ENCODE results near the gene LARGE1. TPM values are rescaled to one million over a fixed set of nuclear protein-coding genes. Genes with fewer than 3 reads are reported as not detected.

The LARGE1 gene
- total and polyA plus RNA-seq, 2 of the 4 experiments (the other 2 are of a cell fraction) = 6.2 to 12.4 TPM

- Histone ChIP-seq H4K5ac (ENCODE audit: low read depth, low read length) (no peak overlapping the region), H3K9me3 (ENCODE audit: control insufficient read depth, insufficient read depth, low read length) (peaks cover 6% of the 10 kb centered on the region), H2BK120ac (ENCODE audit: low read depth, low read length) (no peak overlapping the region), H3K4me1 (ENCODE audit: control insufficient read depth, insufficient read depth, low read length) (peaks cover 4% of the 10 kb centered on the region; the same call in 1 of the 2 replicates), H2AK9ac (replicated peaks; ENCODE audit: low read depth, low read length, poor library complexity) (no peak overlapping the region), H2BK15ac (ENCODE audit: low read depth, low read length) (no peak overlapping the region), H2BK5ac (ENCODE audit: low read depth, low read length, poor library complexity, severe bottlenecking) (no peak overlapping the region), H3K23ac (ENCODE audit: low read depth, low read length) (no peak overlapping the region), H3K14ac (replicated peaks; ENCODE audit: low read depth, low read length) (no peak overlapping the region), H3K36me3 (ENCODE audit: control insufficient read depth, insufficient read depth, low read length) (no peaks in the 10 kb centered on the region), H2BK20ac (ENCODE audit: low read depth, low read length) (no peak overlapping the region), H2AFZ (replicated peaks; ENCODE audit: low read length, poor library complexity) (no peak overlapping the region), H3K4ac (ENCODE audit: low read depth, low read length) (no peak overlapping the region), H3K4me3 (ENCODE audit: insufficient read depth, low read depth, low read length) (no peak overlapping the region), H2AK5ac (ENCODE audit: low read depth, low read length) (no peak overlapping the region), H3K27ac (ENCODE audit: insufficient read depth, low read length) (no peak overlapping the region), H3K9ac (ENCODE audit: low read depth, low read length) (no peak overlapping the region), H3K79me1 (ENCODE audit: low read depth in 1 of 2, low read length in 2 of 2) (peaks cover 0 to 15% of the 10 kb centered on the region in 2 experiments; a peak in 2 of 4 replicates), H4K91ac (ENCODE audit: insufficient read depth, low read depth, low read length) (no peak overlapping the region), H4K8ac (ENCODE audit: low read depth in 2 of 2, low read length in 2 of 2) (no peak overlapping the region), H3K27me3 (ENCODE audit: control insufficient read depth, insufficient read depth, low read length) (no peaks in the 10 kb centered on the region), H3K56ac (ENCODE audit: extremely low read depth, insufficient read depth, low read length) (no peak overlapping the region), H3K4me2 (ENCODE audit: low read depth, low read length) (no peak overlapping the region), H3K9me1 (ENCODE audit: insufficient read depth, low read length) (no peaks in the 10 kb centered on the region), H4K20me1 (ENCODE audit: insufficient read depth, low read length) (no peaks in the 10 kb centered on the region), H3K18ac (ENCODE audit: low read depth, low read length) (no peak overlapping the region)
- ChIA-PET CTCF (no interaction called here), POLR2A (ENCODE audit: unreplicated experiment) (no interaction called here)
- dilution Hi-C loops (cut with HindIII; ENCODE audit: low sequenced_read_pairs, unreplicated experiment) (no loop called here), in situ Hi-C loops (cut with MboI; ENCODE audit: low sequenced_read_pairs) (no loop called here), intact Hi-C loops (cut with micrococcal nuclease) (loop anchor here (5.0 to 10.0 kb wide), 2 partner anchors 133 to 306 kb away; partner anchors contain the start of gene LARGE1)
- no peak for ATAC-seq (ENCODE audit: low read depth)
- no peak for TF ChIP-seq CTCF (conservative IDR thresholded peaks at IDR 0.05; ENCODE audit: low read depth, low read length)
- TF ChIP-seq SMC3 (IDR thresholded peaks at IDR 0.05; ENCODE audit: low read depth, low read length) = no peak
- TF ChIP-seq MAZ (IDR thresholded peaks at IDR 0.05; ENCODE audit: borderline replicate concordance, low read depth, low read length) = no peak
- TF ChIP-seq MXI1 (IDR thresholded peaks at IDR 0.05; ENCODE audit: borderline replicate concordance, low read depth, low read length) = no peak
- no peak for TF ChIP-seq NFE2L2 (IDR thresholded peaks at IDR 0.05; ENCODE audit: low read depth, low read length)
- WGBS, 2 experiments (ENCODE audit: extremely low coverage in 2 of 2, insufficient read length in 1 of 2) = 100% methylated on average over 2 of the region's 3 CpGs; no CpG with 5 or more reads in 1 of the 2 experiments
- no peak for DNase-seq
- no TSS peak for BruUV-seq (replicated peaks)
These were observed 131.3 kb downstream of the LARGE1 start for GRCh38 chr22:33788927-33789326.

Measured in IMR-90 (cell line).